Measurements from ENCODE around the gene TUSC2. TPM values are rescaled to one million over a fixed set of nuclear protein-coding genes. Genes with fewer than 3 reads are reported as not detected.

The TUSC2 gene
- total and polyA plus RNA-seq, 2 experiments from 2014 or later: 41.6 to 71.0 TPM

GRCh38 chr3:50294492-50295403 lies 33.3 kb downstream of the TUSC2 start:
- Histone ChIP-seq H3K36me3 (ENCODE audit: insufficient read depth) (no peaks in the 10 kb centered on the region; the same call in 1 of the 2 replicates), H3K4me3 (no peak overlapping the region), H3K4me2 (no peak overlapping the region), H3K9me2 (ENCODE audit: insufficient read depth) (no peaks in the 10 kb centered on the region), H3K79me2 (replicated peaks; ENCODE audit: insufficient read depth) (peaks cover 17% of the 10 kb centered on the region), H4K20me1 (replicated peaks; ENCODE audit: insufficient read depth) (no peaks in the 10 kb centered on the region), H2AFZ (no peak overlapping the region), H3K27ac (ENCODE audit: low read depth) (no peak overlapping the region), H3K27me3 (ENCODE audit: insufficient read depth) (no peaks in the 10 kb centered on the region), H3K4me1 (ENCODE audit: insufficient read depth) (peaks cover 12% of the 10 kb centered on the region), H3F3A (replicated peaks; ENCODE audit: low read depth) (peaks cover 3% of the 10 kb centered on the region; the same call in 1 of the 2 replicates)
- H3K36me3 Mint-ChIP-seq (ENCODE audit: low read depth): peaks cover 17% of the 10 kb centered on the region
- TF ChIP-seq NANOG (IDR thresholded peaks at IDR 0.05; ENCODE audit: borderline replicate concordance) (no peak), CTCF (conservative IDR thresholded peaks at IDR 0.05; ENCODE audit: low read depth in 2 of 2) (no peak), ZNF462 (CRISPR knock-in tag; IDR thresholded peaks at IDR 0.05) (no peak), JUNB (IDR thresholded peaks at IDR 0.05; ENCODE audit: unreplicated experiment) (no peak), EZH2 (IDR thresholded peaks at IDR 0.05; ENCODE audit: low read depth, unreplicated experiment) (no peak), EZH2phosphoT487 (IDR thresholded peaks at IDR 0.05; ENCODE audit: unreplicated experiment) (no peak), ETS1 (IDR thresholded peaks at IDR 0.05) (no peak), ZNF331 (CRISPR knock-in tag; IDR thresholded peaks at IDR 0.05; ENCODE audit: low read depth) (no peak), ZNF114 (CRISPR knock-in tag; IDR thresholded peaks at IDR 0.05) (no peak)
- peaks cover 16% of the 10 kb centered on the region for H3K4me1 Mint-ChIP-seq
- H3K4me3 Mint-ChIP-seq: no peak overlapping the region
- no peak overlapping the region for H3K27ac Mint-ChIP-seq
- DNase-seq (ENCODE audit: low spot score): no peak
- peaks cover 17% of the 10 kb centered on the region for H3K27me3 Mint-ChIP-seq (ENCODE audit: insufficient read depth, low read depth, poor library complexity)
- H3K9me3 Mint-ChIP-seq: no peaks in the 10 kb centered on the region
- no peak for ATAC-seq

Data from GM23338 (cell line).